Smooth muscle cell (in vitro differentiated cells): Measurements from ENCODE around the gene PAXIP1. TPM values are rescaled to one million over a fixed set of nuclear protein-coding genes. Genes with fewer than 3 reads are reported as not detected.

Source experiments
- DNase-seq: peaks from one replicate; lab custom pipeline; 2025; ENCODE audit not compliant: unreplicated experiment; lab: John Stamatoyannopoulos, UW
- H2AFZ ChIP-seq: fragments of 200-600 bp; sonication (generic); 2 replicates; pipeline ENCODE4 v1.6.0; 2016; ENCODE audit warnings: antibody characterized with exemption, low read depth, mild to moderate bottlenecking
- H3F3A ChIP-seq: fragments of 200-600 bp; sonication (generic); 2 replicates; pipeline ENCODE4 v1.6.0; 2017; ENCODE audit warnings: antibody characterized with exemption, low read depth
- H3K27ac ChIP-seq: fragments of 200-600 bp; sonication (generic); 2 replicates; pipeline ENCODE4 v1.5.1; 2016; ENCODE audit warnings: low read depth, mild to moderate bottlenecking
- H3K27me3 ChIP-seq: fragments of 200-600 bp; sonication (generic); 2 replicates; pipeline ENCODE4 v1.6.1; 2016; ENCODE audit warnings: low read depth, mild to moderate bottlenecking
- H3K36me3 ChIP-seq: fragments of 200-600 bp; sonication (generic); 2 replicates; pipeline ENCODE4 v1.5.1; 2016; ENCODE audit warnings: low read depth
- H3K4me1 ChIP-seq: fragments of 200-600 bp; sonication (generic); 2 replicates; pipeline ENCODE4 v1.5.1; 2016; ENCODE audit warnings: low read depth
- H3K4me2 ChIP-seq: fragments of 200-600 bp; sonication (generic); 2 replicates; pipeline ENCODE4 v1.6.0; 2016; ENCODE audit warnings: mild to moderate bottlenecking
- H3K4me3 ChIP-seq: fragments of 200-600 bp; sonication (generic); 2 replicates; pipeline ENCODE4 v1.5.1; 2016; ENCODE audit warnings: mild to moderate bottlenecking
- H3K79me2 ChIP-seq: fragments of 200-600 bp; sonication (generic); 2 replicates; pipeline ENCODE4 v1.6.0; 2016; ENCODE audit warnings: low read depth, mild to moderate bottlenecking
- H3K9ac ChIP-seq: fragments of 200-600 bp; sonication (generic); 2 replicates; pipeline ENCODE4 v1.6.0; 2016; ENCODE audit warnings: low read depth
- H3K9me3 ChIP-seq: fragments of 200-600 bp; sonication (generic); replicated peaks from 2 replicates; pipeline ENCODE4 v1.5.1; 2016; ENCODE audit warnings: low read depth
- H4K20me1 ChIP-seq: fragments of 200-600 bp; sonication (generic); 2 replicates; pipeline ENCODE4 v1.6.0; 2016; ENCODE audit warnings: low read depth
- WGBS: methylation state at CpG from one replicate; pipeline ENCODE4 v1.1.7; 2016; ENCODE audit warnings: low lambda C conversion rate; 5-methylcytosine and 5-hydroxymethylcytosine counted together
- polyA plus RNA-seq: library from polyadenylated mRNA; unstranded; fragments of >200 nt; fragmentation: Nextera tagmentation; extraction: Ambion mirVana; gene quantifications from 2 replicates; pipeline ENCODE4 v1.2.1, GENCODE V29; 2016
- total RNA-seq: library from RNA; depleted of rRNA; stranded (reverse); fragments of >200 nt; gene quantifications from 2 replicates; pipeline ENCODE4 v1.2.3, GENCODE V29; 2014
- TF ChIP-seq, protein P1 (sequence below): fragments of 200-600 bp; sonication (generic); IDR thresholded peaks from 2 replicates; pipeline ENCODE4 v1.5.1; 2017; ENCODE audit warnings: borderline replicate concordance, mild to moderate bottlenecking, antibody characterized with exemption; ENCODE audit not compliant: insufficient read depth, poor library complexity, severe bottlenecking

Gene PAXIP1
- total and polyA plus RNA-seq, 2 experiments from 2014 or later: 1.8 to 7.1 TPM

DNA sequence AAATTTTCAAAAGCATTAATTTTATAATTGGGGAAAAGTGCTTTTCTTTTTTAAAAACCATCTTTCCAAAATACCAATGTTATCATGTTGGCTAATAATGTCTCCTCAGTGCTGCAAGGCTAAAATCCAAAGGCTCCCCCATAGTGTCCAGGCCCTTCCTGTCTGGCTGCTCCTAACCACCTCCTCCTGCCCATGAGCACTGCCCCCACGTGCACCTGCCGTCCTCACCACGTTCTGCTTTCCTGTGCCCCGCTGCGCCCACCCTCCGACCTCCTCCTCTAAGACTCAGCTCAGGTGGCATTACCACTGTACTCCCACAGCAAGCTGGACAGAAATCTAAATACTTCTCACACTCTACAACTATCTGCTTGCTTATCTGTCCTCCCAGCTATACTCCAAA is 17.7 kb downstream of the PAXIP1 start:
- DNase-seq: no peak
- Histone ChIP-seq H3K79me2 (no peaks in the 10 kb centered on the region), H3K27ac (no peak overlapping the region), H3K27me3 (no peaks in the 10 kb centered on the region), H4K20me1 (peaks cover 5% of the 10 kb centered on the region), H3K4me2 (no peak overlapping the region), H2AFZ (no peak overlapping the region), H3K4me1 (no peaks in the 10 kb centered on the region), H3K4me3 (no peak overlapping the region), H3K36me3 (no peaks in the 10 kb centered on the region), H3F3A (no peaks in the 10 kb centered on the region), H3K9ac (no peak overlapping the region), H3K9me3 (no peaks in the 10 kb centered on the region)
- TF ChIP-seq, protein P1, sequence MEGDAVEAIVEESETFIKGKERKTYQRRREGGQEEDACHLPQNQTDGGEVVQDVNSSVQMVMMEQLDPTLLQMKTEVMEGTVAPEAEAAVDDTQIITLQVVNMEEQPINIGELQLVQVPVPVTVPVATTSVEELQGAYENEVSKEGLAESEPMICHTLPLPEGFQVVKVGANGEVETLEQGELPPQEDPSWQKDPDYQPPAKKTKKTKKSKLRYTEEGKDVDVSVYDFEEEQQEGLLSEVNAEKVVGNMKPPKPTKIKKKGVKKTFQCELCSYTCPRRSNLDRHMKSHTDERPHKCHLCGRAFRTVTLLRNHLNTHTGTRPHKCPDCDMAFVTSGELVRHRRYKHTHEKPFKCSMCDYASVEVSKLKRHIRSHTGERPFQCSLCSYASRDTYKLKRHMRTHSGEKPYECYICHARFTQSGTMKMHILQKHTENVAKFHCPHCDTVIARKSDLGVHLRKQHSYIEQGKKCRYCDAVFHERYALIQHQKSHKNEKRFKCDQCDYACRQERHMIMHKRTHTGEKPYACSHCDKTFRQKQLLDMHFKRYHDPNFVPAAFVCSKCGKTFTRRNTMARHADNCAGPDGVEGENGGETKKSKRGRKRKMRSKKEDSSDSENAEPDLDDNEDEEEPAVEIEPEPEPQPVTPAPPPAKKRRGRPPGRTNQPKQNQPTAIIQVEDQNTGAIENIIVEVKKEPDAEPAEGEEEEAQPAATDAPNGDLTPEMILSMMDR: no peak
- 93% methylated on average over 6 of the region's 6 CpGs for WGBS

DNA sequence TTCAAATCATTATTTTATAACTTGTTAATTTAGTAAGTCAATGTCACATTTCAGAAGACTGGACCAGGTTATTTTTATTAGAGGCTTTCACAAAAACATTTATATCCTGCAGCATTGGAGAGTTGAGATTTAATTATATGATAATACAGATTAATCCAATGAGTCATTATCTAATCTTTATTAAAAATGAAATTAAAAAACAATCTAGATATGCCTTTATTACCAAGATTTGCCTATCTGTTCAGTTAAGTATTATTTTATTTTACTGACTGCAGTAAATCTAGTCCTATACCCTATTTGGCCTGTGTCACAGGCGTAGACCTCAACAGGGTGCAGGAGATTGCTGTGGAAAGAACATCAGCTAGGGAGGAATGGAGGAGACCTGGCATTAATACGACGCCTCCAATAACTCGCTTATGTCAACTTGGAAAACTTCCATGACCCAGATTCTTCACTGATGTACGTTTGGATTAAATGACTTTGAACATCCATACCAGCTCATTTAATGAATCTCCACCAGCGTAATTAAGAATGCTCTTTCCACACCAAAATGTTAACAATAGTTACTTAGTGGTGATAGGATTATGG is 18.2 kb downstream of the PAXIP1 start:
- Histone ChIP-seq H3K9me3 (no peaks in the 10 kb centered on the region), H3K4me1 (no peaks in the 10 kb centered on the region), H3K79me2 (no peaks in the 10 kb centered on the region), H3F3A (no peaks in the 10 kb centered on the region), H3K4me2 (no peak overlapping the region), H3K9ac (no peak overlapping the region), H3K36me3 (no peaks in the 10 kb centered on the region), H3K27ac (no peak overlapping the region), H2AFZ (no peak overlapping the region), H4K20me1 (peaks cover 5% of the 10 kb centered on the region), H3K4me3 (no peak overlapping the region), H3K27me3 (no peaks in the 10 kb centered on the region)
- WGBS: 92% methylated on average over 6 of the region's 6 CpGs
- DNase-seq: no peak
- TF ChIP-seq, protein P1: no peak

DNA sequence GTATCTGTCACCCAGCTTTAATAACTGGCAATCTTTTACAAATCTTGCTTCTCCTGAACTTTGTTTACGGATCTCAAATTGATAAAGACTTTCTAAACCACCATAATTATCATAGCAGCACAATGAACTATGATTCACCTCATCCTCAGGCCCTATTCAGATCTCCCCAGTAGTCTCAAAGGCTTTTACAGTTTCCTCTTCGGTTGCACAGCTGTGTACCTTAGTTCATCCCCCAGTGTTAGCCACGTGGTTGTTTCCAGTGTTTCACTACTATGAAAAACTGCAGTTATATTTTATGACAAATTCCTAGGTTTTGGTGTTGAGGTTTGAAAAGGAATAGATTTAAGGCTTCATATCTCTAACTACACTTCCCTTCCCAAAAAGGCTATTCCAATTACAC is 24.9 kb downstream of the PAXIP1 start:
- Histone ChIP-seq H3K9me3 (no peaks in the 10 kb centered on the region), H3K9ac (no peak overlapping the region), H3F3A (no peaks in the 10 kb centered on the region), H3K27me3 (no peaks in the 10 kb centered on the region), H3K36me3 (peaks cover 9% of the 10 kb centered on the region), H3K79me2 (no peaks in the 10 kb centered on the region), H3K4me1 (no peaks in the 10 kb centered on the region), H2AFZ (no peak overlapping the region), H3K4me3 (no peak overlapping the region), H3K27ac (no peak overlapping the region), H3K4me2 (no peak overlapping the region), H4K20me1 (peaks cover 4% of the 10 kb centered on the region)
- TF ChIP-seq, protein P1: no peak
- 83% methylated on average over 3 of the region's 3 CpGs for WGBS
- DNase-seq: no peak

DNA sequence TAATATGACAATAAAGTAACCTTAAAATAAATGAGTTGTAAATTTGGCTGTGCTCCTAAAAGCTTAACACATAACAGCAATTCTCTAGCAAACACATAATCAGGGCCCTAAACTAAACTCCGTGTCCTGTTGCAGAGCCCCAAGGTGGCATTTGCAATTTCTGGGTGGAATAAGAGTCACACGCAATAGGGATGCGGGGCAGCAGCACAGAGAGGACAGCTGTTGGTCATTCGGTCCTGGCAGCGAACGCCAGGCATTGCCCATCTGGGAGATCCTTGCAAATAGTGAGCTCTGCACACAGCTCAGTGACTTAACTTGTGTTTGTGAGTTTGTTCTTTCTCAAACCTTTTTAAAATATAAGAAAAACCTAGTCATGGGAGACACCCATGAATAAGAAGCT is 25.7 kb downstream of the PAXIP1 start:
- TF ChIP-seq, protein P1: no peak
- no peak overlapping the region for H3K9ac ChIP-seq
- H2AFZ ChIP-seq: no peak overlapping the region
- no peak overlapping the region for H3K4me3 ChIP-seq
- no peaks in the 10 kb centered on the region for H3K4me1 ChIP-seq
- no peaks in the 10 kb centered on the region for H3F3A ChIP-seq
- no peaks in the 10 kb centered on the region for H3K79me2 ChIP-seq
- no peak for DNase-seq
- no peak overlapping the region for H3K27ac ChIP-seq
- 96% methylated on average over 6 of the region's 6 CpGs for WGBS
- H4K20me1 ChIP-seq: peaks cover 4% of the 10 kb centered on the region
- H3K36me3 ChIP-seq: peaks cover 9% of the 10 kb centered on the region
- H3K4me2 ChIP-seq: no peak overlapping the region
- no peaks in the 10 kb centered on the region for H3K9me3 ChIP-seq
- H3K27me3 ChIP-seq: no peaks in the 10 kb centered on the region
